K562 (cell line): ENCODE results near the gene LRRK1. TPM values are rescaled to one million over a fixed set of nuclear protein-coding genes. Genes with fewer than 3 reads are reported as not detected.

Source experiments
- ATAC-seq: fragments of 200-7000 bp; cut with Tn5 transposase; 3 replicates; pipeline ENCODE4 v1.9.1; 2020; ENCODE audit warnings: moderate library complexity
- BruUV-seq: library from RNA; stranded (reverse); fragments of 400-500 nt; replicated peaks from 2 replicates; lab custom pipeline; 2021; lab: Mats Ljungman, UMichigan
- CTCF ChIA-PET: fragments of 300-600 bp; formaldehyde crosslinking; extraction: SDS; loops from one replicate; lab custom pipeline; 2021; ENCODE audit warnings: low intra/inter-chr PET ratio; lab: Yijun Ruan, JAX
- POLR2A ChIA-PET: fragments of 300-600, 350-650 bp; sonication (Branson Sonifier 250); formaldehyde crosslinking; extraction: SDS; loops from one replicate; lab custom pipeline; 2021; ENCODE audit warnings: antibody characterized with exemption, inconsistent platforms; lab: Yijun Ruan, JAX
- DNase-seq, 4 experiments: peaks; one replicate each; pipeline versions ENCODE4 v3.0.0 to v3.0.0-alpha.2; 2011 to 2018; ENCODE audit warnings: low spot score in 3 of 4, mixed read lengths in 3 of 4; ENCODE audit errors: extremely low read depth in 1 of 4
- FAIRE-seq: peaks from 2 replicates; lab custom pipeline; 2011; peaks lifted over from hg19 to GRCh38; lab: Jason Lieb, UNC
- H2AFZ ChIP-seq: 2 replicates; pipeline ENCODE4 v1.6.0; 2011; ENCODE audit warnings: low read depth, low read length, control low read depth, inconsistent platforms
- H3K27ac ChIP-seq: fragments of 200-600 bp; 3 replicates; pipeline ENCODE4 v1.8.0; 2011; ENCODE audit warnings: low read depth, mild to moderate bottlenecking, control low read depth, inconsistent platforms, low read length, moderate library complexity, mixed read lengths; ENCODE audit errors: extremely low read depth
- H3K27me3 ChIP-seq, 2 experiments: fragments of 300-600 bp in 1 of 2; 2 replicates in 1 of 2; 3 replicates in 1 of 2; pipeline versions ENCODE4 v1.6.0 to v1.8.0; 2011; ENCODE audit warnings: inconsistent platforms in 2 of 2, low read length in 2 of 2, mild to moderate bottlenecking in 1 of 2, mixed read lengths in 1 of 2, moderate library complexity in 1 of 2; ENCODE audit not compliant: control insufficient read depth in 2 of 2, insufficient read depth in 2 of 2
- H3K36me3 ChIP-seq: fragments of 300-600 bp; 3 replicates; pipeline ENCODE4 v1.8.0; 2011; ENCODE audit warnings: mild to moderate bottlenecking, low read length, inconsistent platforms; ENCODE audit not compliant: control insufficient read depth, insufficient read depth
- H3K4me1 ChIP-seq, 2 experiments: fragments of 200-600 bp in 1 of 2; replicated peaks in 1 of 2; 2 replicates in 1 of 2; 3 replicates in 1 of 2; pipeline versions ENCODE4 v1.5.1 to v1.8.0; 2011; ENCODE audit warnings: inconsistent platforms in 2 of 2, low read length in 2 of 2, mild to moderate bottlenecking in 1 of 2, mixed read lengths in 1 of 2, moderate library complexity in 1 of 2; ENCODE audit not compliant: control insufficient read depth in 2 of 2, insufficient read depth in 2 of 2
- H3K4me2 ChIP-seq: 2 replicates; pipeline ENCODE4 v1.6.1; 2011; ENCODE audit warnings: low read length, control low read depth, inconsistent platforms, mixed read lengths; ENCODE audit not compliant: insufficient read depth
- H3K4me3 ChIP-seq: fragments of 200-600 bp; sonication (generic), shearing (Covaris generic); 2 replicates; pipeline ENCODE4 v1.5.1; 2016; ENCODE audit warnings: control low read depth, inconsistent platforms
- H3K79me2 ChIP-seq: fragments of 200-600 bp; 3 replicates; pipeline ENCODE4 v1.8.0; 2011; ENCODE audit warnings: low read length, inconsistent platforms; ENCODE audit not compliant: control insufficient read depth, insufficient read depth
- H3K9ac ChIP-seq, 2 experiments: 2 replicates each; pipeline versions ENCODE4 v1.6.0 to v1.6.1; 2011; ENCODE audit warnings: low read depth in 2 of 2, low read length in 2 of 2, control low read depth in 1 of 2, inconsistent platforms in 1 of 2, mild to moderate bottlenecking in 1 of 2, mixed read lengths in 1 of 2; ENCODE audit not compliant: insufficient read depth in 1 of 2
- H3K9me1 ChIP-seq: one replicate; pipeline ENCODE4 v1.6.0; 2011; ENCODE audit warnings: inconsistent platforms, mild to moderate bottlenecking, low read length, moderate library complexity; ENCODE audit not compliant: control insufficient read depth, insufficient read depth
- H3K9me3 ChIP-seq: replicated peaks from 2 replicates; pipeline ENCODE4 v1.5.1; 2011; ENCODE audit warnings: low read depth, low read length, inconsistent platforms; ENCODE audit not compliant: control insufficient read depth, insufficient read depth
- H4K20me1 ChIP-seq: replicated peaks from 2 replicates; pipeline ENCODE4 v1.6.1; 2011; ENCODE audit warnings: low read length, inconsistent platforms, mixed read lengths; ENCODE audit not compliant: control insufficient read depth, insufficient read depth
- BRD4 ChIP-seq: fragments of 200-600 bp; sonication (generic); IDR thresholded peaks from 2 replicates; pipeline ENCODE4 v1.6.1; 2017; ENCODE audit warnings: inconsistent platforms
- CTCFL ChIP-seq: IDR thresholded peaks from 2 replicates; pipeline ENCODE4 v1.6.1; 2011; ENCODE audit warnings: borderline replicate concordance, low read depth, mild to moderate bottlenecking, moderate library complexity, low read length; ENCODE audit not compliant: insufficient read depth, poor library complexity, severe bottlenecking
- KHSRP ChIP-seq: fragments of 450-650 bp; IDR thresholded peaks from 2 replicates; pipeline ENCODE4 v1.6.1; 2017
- TGIF2 ChIP-seq: sonication (generic); formaldehyde crosslinking; IDR thresholded peaks from 2 replicates; pipeline ENCODE4 v1.8.1; 2022; ENCODE audit warnings: mild to moderate bottlenecking, missing genetic modification reagents, moderate library complexity
- ZBTB26 ChIP-seq: fragments of 450-650 bp; formaldehyde crosslinking; IDR thresholded peaks from 2 replicates; pipeline ENCODE4 v1.4.0; 2022; ENCODE audit warnings: missing genetic modification characterization
- ZBTB9 ChIP-seq: fragments of 450-650 bp; formaldehyde crosslinking; IDR thresholded peaks from 2 replicates; pipeline ENCODE4 v1.4.0; 2020; ENCODE audit warnings: mild to moderate bottlenecking, moderate library complexity
- WGBS: fragments of 100-300 bp; shearing (Covaris generic); methylation state at CpG from one replicate; pipeline ENCODE4 v1.1.6; 2016; ENCODE audit warnings: low coverage, mixed read lengths; ENCODE audit not compliant: insufficient coverage; ENCODE audit errors: missing lambda C conversion rate; 5-methylcytosine and 5-hydroxymethylcytosine counted together
- in situ Hi-C: fragments of 300-500 bp; cut with MboI; formaldehyde crosslinking; loops from 4 replicates; pipeline ENCODE4 v1.15.0; 2018; ENCODE audit warnings: inconsistent platforms, mixed read lengths
- intact Hi-C: fragments of 100-400 bp; cut with micrococcal nuclease; formaldehyde crosslinking; loops from 2 replicates; pipeline ENCODE4 v1.14.2; 2022
- polyA plus RNA-seq, 8 experiments: library from polyadenylated mRNA; depleted of rRNA in 4 of 8; stranded (reverse) in 5 of 8; unstranded in 3 of 8; fragments of >200 nt; fragmentation: Nextera tagmentation in 2 of 8; fragmentation: Illumina TruSeq in 1 of 8; extraction: Ambion mirVana in 2 of 8; extraction: Trizol in 1 of 8; gene quantifications; 2 replicates each; pipeline versions ENCODE4 v1.2.1 to v1.2.3, GENCODE V29; 2011 to 2014; ENCODE audit warnings: inconsistent platforms in 1 of 8, missing spikeins in 1 of 8
- total RNA-seq, 7 experiments: library from RNA; depleted of rRNA in 6 of 7; stranded (reverse); fragments of >200 nt in 6 of 7; fragmentation: Illumina TruSeq in 2 of 7; extraction: Trizol in 2 of 7; gene quantifications; 2 replicates each; pipeline versions ENCODE4 v1.2.1 to v1.2.3, GENCODE V29; 2011 to 2021; ENCODE audit warnings: low replicate concordance in 1 of 7

The LRRK1 gene
- total and polyA plus RNA-seq, 9 of the 15 experiments (the other 6 are each of a cell fraction or from before 2014, with no cell fraction given), result 0.01 to 1.5 (median 0.11) TPM

- ATAC-seq (no peak), FAIRE-seq (no peak), DNase-seq (no peak)
- 5% methylated on average over 7 of the region's 7 CpGs for WGBS
- Histone ChIP-seq H3K9me3 (no peaks in the 10 kb centered on the region), H3K4me3 (no peak overlapping the region), H3K36me3 (no peaks in the 10 kb centered on the region), H3K27me3 (peaks cover 17 to 27% of the 10 kb centered on the region in 2 experiments; a peak in 4 of 5 replicates), H3K4me2 (no peak overlapping the region), H3K27ac (no peak overlapping the region), H3K9me1 (no peaks in the 10 kb centered on the region), H4K20me1 (0 out of 2 replicates have a peak, but pooled peaks cover 4% of the 10 kb centered on the region), H3K4me1 (no peaks in the 10 kb centered on the region; a peak in 1 of 5 replicates), H3K79me2 (no peaks in the 10 kb centered on the region), H3K9ac (no peak overlapping the region), H2AFZ (no peak overlapping the region)
- CTCF ChIA-PET, result no interaction called here
- BruUV-seq, result no TSS peak
- in situ Hi-C loops (loop anchor here (5.0 kb wide), 1 partner anchor 63 kb away; no protein-coding TSS in a partner anchor), intact Hi-C loops (no loop called here)
- POLR2A ChIA-PET, result interaction anchor here (1.0 kb wide), 1 partner anchor 10 kb away, joined by 3 read pairs; no protein-coding TSS in a partner anchor
- TF ChIP-seq TGIF2 (CRISPR knock-in tag) (no peak), ZBTB9 (no peak), CTCFL (no peak), KHSRP (no peak), BRD4 (no peak), ZBTB26 (CRISPR knock-in tag) (no peak)
Observed at GRCh38 chr15:100944244-100944895, 25.2 kb downstream of the LRRK1 start.
